ENCODE measurements around the gene GPD1L. TPM values are rescaled to one million over a fixed set of nuclear protein-coding genes. Genes with fewer than 3 reads are reported as not detected.

The GPD1L gene
- total and polyA plus RNA-seq, 2 of the 13 experiments (the other 11 are each of a cell fraction or from before 2014, with no cell fraction given), result 4.9 to 13.7 TPM

- Histone ChIP-seq H3K9ac (ENCODE audit: insufficient read depth, low read depth, low read length) (no peak overlapping the region), H3K27ac (ENCODE audit: extremely low read length, insufficient read depth, low read length) (no peak overlapping the region), H3K36me3 (replicated peaks in 1 of 2; ENCODE audit: control insufficient read depth in 1 of 2, insufficient read depth in 2 of 2, low read length in 2 of 2) (no peaks in the 10 kb centered on the region), H3K27me3 (ENCODE audit: control insufficient read depth in 1 of 2, insufficient read depth in 2 of 2, low read length in 2 of 2) (no peaks in the 10 kb centered on the region), H2AFZ (ENCODE audit: low read length) (no peak overlapping the region), H4K20me1 (ENCODE audit: insufficient read depth, low read length) (no peaks in the 10 kb centered on the region), H3K4me1 (ENCODE audit: insufficient read depth, low read length) (peaks cover 15% of the 10 kb centered on the region), H3K4me3 (replicated peaks in 1 of 3; ENCODE audit: insufficient read depth in 1 of 3, low read depth in 2 of 3, low read length in 3 of 3) (no peak overlapping the region), H3K79me2 (ENCODE audit: insufficient read depth, low read length) (no peaks in the 10 kb centered on the region), H3K4me2 (ENCODE audit: low read depth, low read length) (no peak overlapping the region), H3K9me3 (ENCODE audit: low read length) (no peaks in the 10 kb centered on the region)
- in situ Hi-C loops (cut with HindIII; ENCODE audit: extremely low pct_ligation_motif_present, low pct_unique_long_range_greater_than_20kb) (no loop called here), intact Hi-C loops (cut with micrococcal nuclease; ENCODE audit: unreplicated experiment) (no loop called here)
- WGBS (ENCODE audit: low lambda C conversion rate), result 63% methylated on average over 4 of the region's 4 CpGs
- BruUV-seq (replicated peaks), result no TSS peak
- ChIA-PET POLR2A (no interaction called here), CTCF (ENCODE audit: low intra/inter-chr PET ratio, low total read pairs) (no interaction called here)
- TF ChIP-seq NFYC (CRISPR knock-in tag; IDR thresholded peaks at IDR 0.05) (0 out of 2 replicates have a peak, but pooled peaks have one; percentile 25), ARID5B (CRISPR knock-in tag; IDR thresholded peaks at IDR 0.05) (peak; percentile 24; the same call in 1 of the 2 replicates), SOX13 (IDR thresholded peaks at IDR 0.05) (no peak), SOX13 (CRISPR knock-in tag; conservative IDR thresholded peaks at IDR 0.05 in 1 of 2, IDR thresholded peaks at IDR 0.05 in 1 of 2) (peak in 1 of 2 experiments; percentile 31; a peak in 1 of 4 replicates), YEATS2 (CRISPR knock-in tag; IDR thresholded peaks at IDR 0.05; ENCODE audit: borderline replicate concordance) (no peak), HDAC6 (IDR thresholded peaks at IDR 0.05; ENCODE audit: low read depth, low read length) (no peak), TEAD3 (CRISPR knock-in tag; optimal IDR thresholded peaks at IDR 0.05; ENCODE audit: borderline replicate concordance) (peak; percentile 43), PITX1 (CRISPR knock-in tag; IDR thresholded peaks at IDR 0.05) (no peak), SP5 (CRISPR knock-in tag; IDR thresholded peaks at IDR 0.05; ENCODE audit: borderline replicate concordance, low read depth) (peak; percentile 27; the same call in 1 of the 2 replicates), NCOA5 (CRISPR knock-in tag; IDR thresholded peaks at IDR 0.05) (no peak), RARA (CRISPR knock-in tag; IDR thresholded peaks at IDR 0.05) (peak; percentile 56; the same call in 1 of the 2 replicates), NFYB (CRISPR knock-in tag; IDR thresholded peaks at IDR 0.05) (0 out of 2 replicates have a peak, but pooled peaks have one; percentile 17), NR2F6 (IDR thresholded peaks at IDR 0.05) (peak; percentile 37; the same call in 1 of the 2 replicates), NR2F6 (CRISPR knock-in tag; IDR thresholded peaks at IDR 0.05) (no peak; the same call in 1 of the 2 replicates), TCF7 (IDR thresholded peaks at IDR 0.05; ENCODE audit: low read depth) (peak; percentile 66)
- ATAC-seq, result peak; percentile 81
- FAIRE-seq, result no peak
- DNase-seq (ENCODE audit: low spot score), result peak; percentile 72
These were observed 31.4 kb downstream of the GPD1L start for GRCh38 chr3:32137870-32138269.
